Thoracic aorta (tissue), 2 donors: ENCODE measurements around the gene ARHGEF26. TPM values are rescaled to one million over a fixed set of nuclear protein-coding genes. Genes with fewer than 3 reads are reported as not detected.

Experiments used
- ATAC-seq: fragments of 150-250 bp; one replicate; pipeline ENCODE4 v1.8.0; 2017; ENCODE audit warnings: low read depth; ENCODE audit not compliant: insufficient number of reproducible peaks, low FRiP score
- DNase-seq: peaks from one replicate; pipeline ENCODE4 v3.0.0-alpha.2; 2020; ENCODE audit warnings: low spot score
- H3K27ac ChIP-seq, 2 donors: fragments of 200-600 bp; sonication (generic); 1 replicate in 1 of 2; 2 replicates in 1 of 2; pipeline ENCODE4 v1.5.1; 2016; ENCODE audit warnings: mild to moderate bottlenecking in 2 of 2, moderate library complexity in 2 of 2
- H3K27me3 ChIP-seq: fragments of 200-600 bp; sonication (generic); replicated peaks from 2 replicates; pipeline ENCODE4 v1.6.0; 2016; ENCODE audit warnings: mild to moderate bottlenecking; ENCODE audit not compliant: insufficient read depth
- H3K36me3 ChIP-seq: fragments of 200-600 bp; sonication (generic); one replicate; pipeline ENCODE4 v1.5.1; 2016
- H3K4me1 ChIP-seq, 2 donors: fragments of 200-600 bp; sonication (generic); 1 replicate in 1 of 2; 2 replicates in 1 of 2; pipeline versions ENCODE4 v1.5.1 to v1.6.0; 2016; ENCODE audit warnings: low read depth in 2 of 2, mild to moderate bottlenecking in 1 of 2; ENCODE audit not compliant: control insufficient read depth in 1 of 2
- H3K4me3 ChIP-seq: fragments of 200-600 bp; sonication (generic); 2 replicates; pipeline ENCODE4 v1.5.1; 2016; ENCODE audit warnings: mild to moderate bottlenecking
- H3K9me3 ChIP-seq: fragments of 200-600 bp; sonication (generic); 2 replicates; pipeline ENCODE4 v1.5.1; 2016
- CTCF ChIP-seq: fragments of 200-600 bp; sonication (generic); IDR thresholded peaks from one replicate; pipeline ENCODE4 v1.5.1; 2019; ENCODE audit warnings: antibody characterized with exemption
- total RNA-seq, 2 donors: library from RNA; depleted of rRNA; stranded (reverse); fragments of >200 nt; gene quantifications; one replicate each; pipeline versions ENCODE4 v1.1.0 to v1.2.3, GENCODE V29; 2016

ARHGEF26 gene
- total RNA-seq, 2 donors from 2014 or later, result 88.0 to 96.4 TPM

GRCh38 chr3:154193000-154193615 lies 71.9 kb downstream of the ARHGEF26 start:
- Histone ChIP-seq H3K27ac (no peak overlapping the region), H3K9me3 (no peaks in the 10 kb centered on the region), H3K4me1 (peaks cover 0 to 3% of the 10 kb centered on the region in 2 donors), H3K4me3 (no peak overlapping the region), H3K36me3 (peaks cover 14% of the 10 kb centered on the region), H3K27me3 (no peaks in the 10 kb centered on the region)
- ATAC-seq (no peak), DNase-seq (no peak)
- TF ChIP-seq CTCF, result no peak

- no peaks in the 10 kb centered on the region for H3K27me3 ChIP-seq
- TF ChIP-seq CTCF, result no peak
- H3K4me3 ChIP-seq, result no peak overlapping the region
- H3K27ac ChIP-seq, result no peak overlapping the region
- no peaks in the 10 kb centered on the region for H3K9me3 ChIP-seq
- no peak for ATAC-seq
- no peak for DNase-seq
- peaks cover 21% of the 10 kb centered on the region for H3K36me3 ChIP-seq
- H3K4me1 ChIP-seq, result no peaks in the 10 kb centered on the region
Observed at GRCh38 chr3:154194877-154195276, 73.7 kb downstream of the ARHGEF26 start.

GRCh38 chr3:154195620-154196356 lies 74.6 kb downstream of the ARHGEF26 start:
- Histone ChIP-seq H3K4me1 (no peaks in the 10 kb centered on the region), H3K36me3 (peaks cover 25% of the 10 kb centered on the region), H3K9me3 (no peaks in the 10 kb centered on the region), H3K27ac (no peak overlapping the region), H3K27me3 (no peaks in the 10 kb centered on the region), H3K4me3 (no peak overlapping the region)
- no peak for TF ChIP-seq CTCF
- no peak for DNase-seq
- no peak for ATAC-seq

- Histone ChIP-seq H3K27ac (no peak overlapping the region), H3K27me3 (no peaks in the 10 kb centered on the region), H3K9me3 (no peaks in the 10 kb centered on the region), H3K4me1 (no peaks in the 10 kb centered on the region), H3K36me3 (peaks cover 25% of the 10 kb centered on the region), H3K4me3 (no peak overlapping the region)
- no peak for DNase-seq
- no peak for ATAC-seq
- no peak for TF ChIP-seq CTCF
Observed at GRCh38 chr3:154197751-154198150, 76.6 kb downstream of the ARHGEF26 start.

- DNase-seq (no peak), ATAC-seq (no peak)
- no peak for TF ChIP-seq CTCF
- H3K4me1 ChIP-seq, result no peaks in the 10 kb centered on the region
- no peaks in the 10 kb centered on the region for H3K27me3 ChIP-seq
- no peak overlapping the region for H3K4me3 ChIP-seq
- H3K9me3 ChIP-seq, result peaks cover 6% of the 10 kb centered on the region
- H3K27ac ChIP-seq, result no peak overlapping the region
- peaks cover 5% of the 10 kb centered on the region for H3K36me3 ChIP-seq
Observed at GRCh38 chr3:154209499-154209898, 88.3 kb downstream of the ARHGEF26 start.
